K562 (cell line): Measurements from ENCODE around the gene TMSB4X. TPM values are rescaled to one million over a fixed set of nuclear protein-coding genes. Genes with fewer than 3 reads are reported as not detected.

Experiments used
- ADNP ChIP-seq: fragments of 200-800 bp; sonication (Bioruptor generic); IDR thresholded peaks from 2 replicates; pipeline ENCODE4 v1.6.1; 2016; ENCODE audit warnings: missing genetic modification characterization, missing compliant biosample characterization
- BCOR ChIP-seq: fragments of 450-650 bp; IDR thresholded peaks from 2 replicates; pipeline ENCODE4 v1.6.1; 2016
- CAMTA2 ChIP-seq: fragments of 250-450 bp; sonication (Bioruptor Pico); conservative IDR thresholded peaks from 2 replicates; pipeline ENCODE4 v1.5.1; 2022
- CHD2 ChIP-seq: IDR thresholded peaks from 2 replicates; pipeline ENCODE4 v1.6.1; 2011; ENCODE audit warnings: low read depth, low read length
- DLX4 ChIP-seq: fragments of 250-450 bp; sonication (Bioruptor Pico); IDR thresholded peaks from 2 replicates; pipeline ENCODE4 v1.6.1; 2021; ENCODE audit warnings: mild to moderate bottlenecking
- HOXB6 ChIP-seq: fragments of 250-450 bp; sonication (Bioruptor Pico); IDR thresholded peaks from 2 replicates; pipeline ENCODE4 v1.5.1; 2022; ENCODE audit warnings: mild to moderate bottlenecking, borderline replicate concordance
- HSF4 ChIP-seq: fragments of 250-450 bp; sonication (Bioruptor Pico); IDR thresholded peaks from 2 replicates; pipeline ENCODE4 v2.1.2; 2022; ENCODE audit warnings: mild to moderate bottlenecking, moderate library complexity, borderline replicate concordance
- KHSRP ChIP-seq: fragments of 450-650 bp; IDR thresholded peaks from 2 replicates; pipeline ENCODE4 v1.6.1; 2017
- KLF6 ChIP-seq: fragments of 250-450 bp; sonication (Bioruptor Pico); IDR thresholded peaks from 2 replicates; pipeline ENCODE4 v1.4.0; 2020; ENCODE audit warnings: mild to moderate bottlenecking, moderate library complexity, borderline replicate concordance
- NR2F6 ChIP-seq: fragments of 450-650 bp; formaldehyde crosslinking; IDR thresholded peaks from 2 replicates; pipeline ENCODE4 v1.4.0; 2020; ENCODE audit warnings: mild to moderate bottlenecking
- PREB ChIP-seq: sonication (generic); formaldehyde crosslinking; IDR thresholded peaks from 2 replicates; pipeline ENCODE4 v1.8.1; 2023; ENCODE audit warnings: mild to moderate bottlenecking, missing genetic modification reagents
- RERE ChIP-seq: sonication (generic); formaldehyde crosslinking; IDR thresholded peaks from 2 replicates; pipeline ENCODE4 v1.8.0; 2023; ENCODE audit warnings: missing genetic modification reagents, mild to moderate bottlenecking, borderline replicate concordance
- ZMIZ1 ChIP-seq, 2 experiments: fragments of 150-350 bp in 1 of 2; IDR thresholded peaks; 2 replicates each; pipeline ENCODE4 v1.6.1; 2012 to 2016; ENCODE audit warnings: low read depth in 2 of 2, low read length in 2 of 2, mild to moderate bottlenecking in 1 of 2, moderate library complexity in 1 of 2
- ZNF224 ChIP-seq: sonication (generic); formaldehyde crosslinking; IDR thresholded peaks from 2 replicates; pipeline ENCODE4 v1.8.0; 2022; ENCODE audit warnings: mild to moderate bottlenecking, missing genetic modification reagents
- ZNF316 ChIP-seq: fragments of 450-650 bp; IDR thresholded peaks from 2 replicates; pipeline ENCODE4 v1.6.1; 2016
- ZNF584 ChIP-seq: fragments of 200-800 bp; sonication (Bioruptor generic); IDR thresholded peaks from 2 replicates; pipeline ENCODE4 v1.6.1; 2016; ENCODE audit warnings: low read depth, mild to moderate bottlenecking, missing genetic modification characterization, missing compliant biosample characterization
- polyA plus RNA-seq, 8 experiments: library from polyadenylated mRNA; depleted of rRNA in 4 of 8; stranded (reverse) in 5 of 8; unstranded in 3 of 8; fragments of >200 nt; fragmentation: Nextera tagmentation in 2 of 8; fragmentation: Illumina TruSeq in 1 of 8; extraction: Ambion mirVana in 2 of 8; extraction: Trizol in 1 of 8; gene quantifications; 2 replicates each; pipeline versions ENCODE4 v1.2.1 to v1.2.3, GENCODE V29; 2011 to 2014; ENCODE audit warnings: inconsistent platforms in 1 of 8, missing spikeins in 1 of 8
- total RNA-seq, 7 experiments: library from RNA; depleted of rRNA in 6 of 7; stranded (reverse); fragments of >200 nt in 6 of 7; fragmentation: Illumina TruSeq in 2 of 7; extraction: Trizol in 2 of 7; gene quantifications; 2 replicates each; pipeline versions ENCODE4 v1.2.1 to v1.2.3, GENCODE V29; 2011 to 2021; ENCODE audit warnings: low replicate concordance in 1 of 7
- TF ChIP-seq, protein P1 (sequence below): fragments of 250-450 bp; sonication (Bioruptor Pico); IDR thresholded peaks from 2 replicates; pipeline ENCODE4 v1.8.0; 2022; ENCODE audit warnings: moderate library complexity, mild to moderate bottlenecking, inconsistent platforms

TMSB4X gene
- total and polyA plus RNA-seq, 9 of the 15 experiments (the other 6 are each of a cell fraction or from before 2014, with no cell fraction given), result 1,035 to 2,035 (median 1,529) TPM

DNA sequence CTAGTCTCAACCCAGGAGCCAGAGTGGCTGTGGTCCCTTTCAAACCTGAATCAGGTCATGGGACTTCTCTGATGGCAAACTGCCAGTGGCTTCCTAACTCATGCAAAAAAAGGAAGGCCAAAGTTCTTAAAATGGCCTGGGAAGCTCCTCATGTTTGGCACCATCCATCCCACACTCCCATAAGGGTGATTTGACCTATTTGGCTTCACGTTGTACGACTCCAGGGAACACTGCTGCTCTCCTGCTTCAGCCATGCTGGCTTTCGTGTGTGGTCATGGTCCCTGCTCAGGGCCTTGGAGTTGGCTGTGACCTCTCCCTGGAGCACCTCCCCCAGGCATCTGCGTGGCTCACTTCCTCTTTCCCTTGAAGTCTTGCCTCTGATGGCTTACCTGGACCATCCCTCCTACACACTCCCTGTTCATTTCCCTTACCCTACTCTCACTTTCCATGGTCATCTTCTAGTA lies 12.8 kb upstream of the TMSB4X start (continued):
- TF ChIP-seq RERE (CRISPR knock-in tag) (no peak), PREB (CRISPR knock-in tag) (no peak), ZNF316 (no peak), ZNF584 (CRISPR knock-in tag) (peak; percentile 43; the same call in 1 of the 2 replicates), CAMTA2 (CRISPR knock-in tag) (no peak), HSF4 (CRISPR knock-in tag) (no peak), BCOR (no peak), ZNF224 (CRISPR knock-in tag) (no peak), NR2F6 (CRISPR knock-in tag) (no peak), KHSRP (no peak), ZMIZ1 (IDR thresholded peaks at IDR 0.05; ENCODE audit: low read depth in 2 of 2, low read length in 2 of 2) (no peak), DLX4 (CRISPR knock-in tag) (no peak), CHD2 (no peak), HOXB6 (no peak), KLF6 (CRISPR knock-in tag) (peak; percentile 77; the same call in 1 of the 2 replicates), ADNP (tag) (no peak)
- TF ChIP-seq, protein P1, sequence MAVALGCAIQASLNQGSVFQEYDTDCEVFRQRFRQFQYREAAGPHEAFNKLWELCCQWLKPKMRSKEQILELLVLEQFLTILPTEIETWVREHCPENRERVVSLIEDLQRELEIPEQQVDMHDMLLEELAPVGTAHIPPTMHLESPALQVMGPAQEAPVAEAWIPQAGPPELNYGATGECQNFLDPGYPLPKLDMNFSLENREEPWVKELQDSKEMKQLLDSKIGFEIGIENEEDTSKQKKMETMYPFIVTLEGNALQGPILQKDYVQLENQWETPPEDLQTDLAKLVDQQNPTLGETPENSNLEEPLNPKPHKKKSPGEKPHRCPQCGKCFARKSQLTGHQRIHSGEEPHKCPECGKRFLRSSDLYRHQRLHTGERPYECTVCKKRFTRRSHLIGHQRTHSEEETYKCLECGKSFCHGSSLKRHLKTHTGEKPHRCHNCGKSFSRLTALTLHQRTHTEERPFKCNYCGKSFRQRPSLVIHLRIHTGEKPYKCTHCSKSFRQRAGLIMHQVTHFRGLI (CRISPR knock-in tag), result peak; percentile 70
